Right kidney (tissue), 9 donors: ENCODE measurements around the gene SPAST.
"Not testable (repeated sequence)": the region's sequence is repeated elsewhere in the genome, so short reads cannot be mapped to it uniquely, and the experiment has no call there.

ENCODE experiments used
- DNase-seq: peaks from one replicate; pipeline ENCODE4 v3.0.0-alpha.2; 2016
- long read RNA-seq, 8 donors: transcript quantifications; one replicate each; lab custom pipeline, GENCODE V29; 2026

The SPAST gene, protein sequence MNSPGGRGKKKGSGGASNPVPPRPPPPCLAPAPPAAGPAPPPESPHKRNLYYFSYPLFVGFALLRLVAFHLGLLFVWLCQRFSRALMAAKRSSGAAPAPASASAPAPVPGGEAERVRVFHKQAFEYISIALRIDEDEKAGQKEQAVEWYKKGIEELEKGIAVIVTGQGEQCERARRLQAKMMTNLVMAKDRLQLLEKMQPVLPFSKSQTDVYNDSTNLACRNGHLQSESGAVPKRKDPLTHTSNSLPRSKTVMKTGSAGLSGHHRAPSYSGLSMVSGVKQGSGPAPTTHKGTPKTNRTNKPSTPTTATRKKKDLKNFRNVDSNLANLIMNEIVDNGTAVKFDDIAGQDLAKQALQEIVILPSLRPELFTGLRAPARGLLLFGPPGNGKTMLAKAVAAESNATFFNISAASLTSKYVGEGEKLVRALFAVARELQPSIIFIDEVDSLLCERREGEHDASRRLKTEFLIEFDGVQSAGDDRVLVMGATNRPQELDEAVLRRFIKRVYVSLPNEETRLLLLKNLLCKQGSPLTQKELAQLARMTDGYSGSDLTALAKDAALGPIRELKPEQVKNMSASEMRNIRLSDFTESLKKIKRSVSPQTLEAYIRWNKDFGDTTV
- long read RNA-seq, donor 1, full-length matches to known transcripts: 1 of 1 reads
- long read RNA-seq, donor 1, partial matches to known transcripts: 0 of 1 reads
- long read RNA-seq, donor 1, other reads (novel, unspliced or antisense): 0 of 1 reads
- long read RNA-seq, donor 2: 0 reads
- long read RNA-seq, donor 3, partial matches to known transcripts: 6 of 6 reads
- long read RNA-seq, donor 3, other reads (novel, unspliced or antisense): 0 of 6 reads
- long read RNA-seq, donor 4, full-length matches to known transcripts: 2 of 2 reads
- long read RNA-seq, donor 4, partial matches to known transcripts: 0 of 2 reads
- long read RNA-seq, donor 4, other reads (novel, unspliced or antisense): 0 of 2 reads
- long read RNA-seq, donor 5, full-length matches to known transcripts: 1 of 1 reads
- long read RNA-seq, donor 5, partial matches to known transcripts: 0 of 1 reads
- long read RNA-seq, donor 5, other reads (novel, unspliced or antisense): 0 of 1 reads
- long read RNA-seq, donor 6, full-length matches to known transcripts: 3 of 3 reads
- long read RNA-seq, donor 6, partial matches to known transcripts: 0 of 3 reads
- long read RNA-seq, donor 6, other reads (novel, unspliced or antisense): 0 of 3 reads
- long read RNA-seq, donor 7, full-length matches to known transcripts: 8 of 33 reads
- long read RNA-seq, donor 7, partial matches to known transcripts: 25 of 33 reads
- long read RNA-seq, donor 7, other reads (novel, unspliced or antisense): 0 of 33 reads
- long read RNA-seq, donor 8, full-length matches to known transcripts: 3 of 3 reads
- long read RNA-seq, donor 8, partial matches to known transcripts: 0 of 3 reads
- long read RNA-seq, donor 8, other reads (novel, unspliced or antisense): 0 of 3 reads

GRCh38 chr2:32063310-32064020 is at the start of gene SPAST:
SPAST (plus strand) TSS chr2:32063556; CDS start chr2:32063832, 276 bp downstream.
- DNase-seq: peak; percentile 100

DNA sequence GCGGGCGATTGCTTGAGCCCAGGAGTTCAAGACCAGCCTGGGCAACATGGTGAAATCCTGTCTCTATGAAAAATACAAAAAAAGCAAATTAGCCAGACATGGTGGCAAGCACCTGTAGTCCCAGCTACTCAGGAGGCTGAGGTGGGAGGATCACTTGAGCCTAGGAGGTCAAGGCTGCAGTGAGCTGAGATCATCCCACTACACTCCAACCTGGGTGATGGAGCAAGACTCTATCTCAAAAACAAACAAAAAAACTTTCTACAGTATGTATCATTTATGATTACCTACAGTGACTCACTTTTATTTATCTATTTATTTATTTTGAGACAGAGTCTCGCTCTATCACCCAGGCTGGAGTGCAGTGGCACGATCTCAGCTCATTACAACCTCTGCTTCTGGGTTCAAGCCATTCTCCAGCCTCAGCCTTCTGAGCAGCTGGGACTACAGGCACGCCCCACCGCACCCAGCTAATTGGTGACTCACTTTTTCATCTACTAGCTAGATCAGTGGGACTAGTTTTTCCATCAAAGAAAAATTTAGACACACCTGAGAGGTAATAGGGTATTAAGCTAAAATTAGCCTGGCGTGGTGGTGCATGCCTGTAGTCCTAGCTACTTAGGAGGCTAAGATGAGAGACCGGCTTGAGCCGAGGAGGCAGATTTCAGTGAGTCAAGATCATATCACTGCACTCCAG is 44.4 kb upstream of the SPAST start:
- DNase-seq: not testable (repeated sequence)

- DNase-seq: not testable (repeated sequence)
These were observed 29.0 kb upstream of the SPAST start for GRCh38 chr2:32034198-32034887.

- peak; percentile 92 for DNase-seq
These were observed 23.7 kb upstream of the SPAST start, which contains the start of gene DPY30 for GRCh38 chr2:32039447-32040219. DPY30 (minus strand) TSS chr2:32039805; CDS start chr2:32039456, 349 bp downstream.

DNA sequence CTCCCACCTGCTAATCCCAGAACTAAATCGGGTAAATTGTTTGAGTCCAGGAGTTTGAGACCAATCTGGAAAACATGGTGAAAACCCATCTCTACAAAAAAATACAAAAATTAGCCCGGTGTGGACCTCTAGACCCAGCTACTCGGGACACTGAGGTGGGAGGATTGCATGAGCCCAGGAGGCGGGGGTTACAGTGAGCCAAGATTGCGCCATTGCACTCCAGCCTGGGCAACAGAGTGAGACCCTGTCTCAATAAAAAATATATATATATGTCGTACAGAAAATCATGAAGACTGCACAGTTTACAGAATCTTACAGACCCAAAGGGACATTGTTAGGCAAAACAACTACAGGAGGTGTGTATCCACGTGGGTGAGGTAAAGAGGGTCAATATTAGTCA is 19.8 kb upstream of the SPAST start:
- DNase-seq: no peak

DNA sequence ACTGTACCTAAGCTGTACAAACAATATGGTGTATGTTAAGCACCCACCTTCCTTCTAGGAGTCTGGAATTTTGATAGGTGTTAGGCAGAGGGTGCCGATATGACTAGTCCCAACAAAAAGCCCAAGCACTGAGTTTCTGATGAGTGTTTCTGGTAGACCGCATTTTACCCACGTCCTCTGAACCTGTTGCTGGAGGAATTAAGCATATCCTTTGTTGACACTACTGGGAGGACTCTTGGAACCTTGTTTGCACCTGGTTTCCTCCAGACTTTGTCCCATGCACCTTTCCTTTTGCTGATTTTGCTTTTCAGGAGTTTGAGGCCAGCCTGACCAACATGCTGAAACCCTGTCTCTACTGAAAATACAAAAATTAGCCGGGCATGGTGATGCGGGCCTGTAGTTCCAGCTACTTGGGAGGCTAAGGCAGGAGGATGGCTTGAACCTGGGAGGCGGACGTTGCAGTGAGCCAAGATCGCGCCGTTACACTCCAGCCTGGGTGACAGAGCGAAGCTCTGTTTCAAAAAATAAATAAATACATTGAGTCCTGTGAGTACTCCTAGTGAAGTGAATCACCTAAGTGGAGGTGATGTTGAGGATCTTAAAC is 11.4 kb upstream of the SPAST start:
- DNase-seq: no peak

DNA sequence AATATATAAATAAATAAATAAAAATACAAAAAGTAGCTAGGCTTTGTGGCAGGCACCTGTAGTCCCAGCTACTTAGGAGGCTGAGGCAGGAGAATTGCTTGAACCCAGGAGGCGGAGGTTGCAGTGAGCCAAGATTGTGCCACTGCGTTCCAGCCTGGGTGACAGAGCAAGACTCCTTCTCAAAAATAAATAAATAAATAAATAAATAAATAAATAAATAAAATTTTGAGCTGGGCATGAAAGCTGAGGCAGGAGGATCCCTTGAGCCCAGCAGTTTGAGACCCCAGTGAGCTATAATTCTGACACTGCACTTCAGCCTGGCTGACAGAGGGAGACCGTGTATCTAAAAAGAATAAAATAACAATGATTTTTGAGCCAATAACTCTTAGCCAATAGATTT is 8.8 kb upstream of the SPAST start:
- not testable (repeated sequence) for DNase-seq

GRCh38 chr2:32058130-32058529 is 5.2 kb upstream of the SPAST start:
- DNase-seq: no peak

DNA sequence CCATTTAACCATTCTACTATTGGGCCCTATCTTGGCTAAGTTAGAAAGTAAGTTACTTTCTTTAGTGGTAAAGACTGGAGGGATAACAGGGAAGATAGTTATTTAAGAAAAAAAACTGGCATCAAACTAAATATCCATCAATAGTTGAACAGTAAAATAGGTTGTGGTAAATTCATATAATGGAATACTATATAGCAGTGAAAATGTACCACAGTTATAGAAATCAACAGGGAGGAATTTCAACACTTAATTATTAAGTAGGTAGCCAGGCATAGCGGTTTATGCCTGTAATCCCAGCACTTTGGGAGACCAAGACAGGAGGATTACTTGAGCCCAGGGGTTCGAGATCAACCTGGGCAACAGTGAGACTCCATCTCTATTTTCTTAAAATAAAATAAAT is 3.1 kb upstream of the SPAST start:
- no peak for DNase-seq

DNA sequence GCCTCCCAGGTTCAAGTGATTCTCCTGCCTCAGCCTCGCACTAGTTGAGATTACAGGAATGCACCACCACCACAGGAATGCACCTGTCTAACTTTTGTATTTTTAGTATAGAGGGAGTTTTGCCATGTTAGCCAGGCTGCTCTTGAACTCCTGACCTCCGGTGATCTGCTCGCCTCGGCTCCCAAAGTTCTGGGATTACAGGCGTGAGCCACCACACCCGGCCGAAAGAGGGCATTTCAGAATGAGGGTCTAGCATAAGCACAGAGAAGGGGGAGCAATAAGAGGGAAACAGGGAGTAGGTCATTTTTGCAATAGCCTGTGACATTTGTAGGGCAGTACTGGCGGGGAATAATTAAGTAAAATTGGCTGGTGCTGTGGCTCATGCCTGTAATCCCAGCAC is 1.9 kb upstream of the SPAST start:
- DNase-seq: no peak

DNA sequence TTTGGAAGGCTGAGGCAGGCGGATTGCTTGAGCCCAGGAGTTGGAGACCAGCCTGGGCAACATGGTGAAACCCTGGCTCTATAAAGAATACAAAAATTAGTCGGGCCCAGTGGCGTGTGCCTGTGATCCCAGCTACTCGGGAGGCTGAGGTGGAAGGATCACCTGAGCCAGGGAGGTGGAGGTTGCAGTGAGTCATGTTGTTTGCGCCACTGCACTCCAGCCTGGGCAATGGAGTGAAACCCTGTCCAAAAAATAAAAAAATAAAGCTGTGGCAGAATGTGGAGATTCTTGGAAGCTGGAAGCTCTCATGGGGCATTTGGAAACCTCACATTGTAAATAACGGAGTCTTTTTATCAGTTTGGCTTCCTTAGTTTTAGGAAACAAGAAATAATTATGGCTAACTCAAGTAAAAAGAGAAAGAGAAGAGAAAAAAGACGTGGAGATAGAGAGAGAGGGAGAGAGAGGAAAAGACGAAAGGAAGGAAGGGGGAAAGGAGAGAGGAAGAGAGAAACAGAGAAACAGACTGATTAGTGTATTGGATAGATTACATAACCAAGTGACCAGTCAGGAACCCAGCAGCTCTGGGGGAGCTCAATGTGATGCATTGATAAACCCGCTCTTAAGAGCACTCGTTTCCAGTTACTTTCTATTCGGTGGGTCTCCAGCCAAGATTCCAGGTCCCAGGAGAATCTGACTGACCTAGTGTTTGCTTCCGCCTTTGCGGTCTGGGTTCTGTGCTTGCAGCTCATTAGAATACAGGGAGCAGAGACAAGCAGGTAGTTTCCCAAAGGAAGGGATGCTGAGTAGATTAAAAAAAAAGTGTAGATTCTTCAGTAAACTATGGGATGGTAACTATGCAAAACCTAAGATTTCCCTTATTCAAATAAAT is 1.1 kb upstream of the SPAST start:
- DNase-seq: no peak

DNA sequence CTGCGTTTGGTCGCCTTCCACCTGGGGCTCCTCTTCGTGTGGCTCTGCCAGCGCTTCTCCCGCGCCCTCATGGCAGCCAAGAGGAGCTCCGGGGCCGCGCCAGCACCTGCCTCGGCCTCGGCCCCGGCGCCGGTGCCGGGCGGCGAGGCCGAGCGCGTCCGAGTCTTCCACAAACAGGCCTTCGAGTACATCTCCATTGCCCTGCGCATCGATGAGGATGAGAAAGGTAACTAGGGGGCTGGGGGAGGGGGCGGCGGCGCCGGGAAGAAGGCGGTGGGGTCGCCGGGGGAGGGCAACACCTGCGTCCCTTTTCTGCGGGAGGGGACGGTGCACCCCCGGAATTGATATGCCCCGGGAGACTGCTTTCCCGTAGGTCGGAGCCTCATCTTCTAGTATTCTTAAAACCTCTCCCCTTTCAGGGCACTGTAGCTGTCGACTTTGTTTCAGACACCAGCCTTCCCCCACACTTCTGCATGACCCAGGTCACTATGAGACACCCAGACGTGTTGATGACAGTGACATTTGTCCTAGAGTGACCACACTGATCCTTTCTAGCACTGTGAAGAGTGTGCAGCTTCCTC is 755 bp downstream of the SPAST start:
- DNase-seq: peak; percentile 30

GRCh38 chr2:32064713-32065112 is 1.4 kb downstream of the SPAST start:
- no peak for DNase-seq

DNA sequence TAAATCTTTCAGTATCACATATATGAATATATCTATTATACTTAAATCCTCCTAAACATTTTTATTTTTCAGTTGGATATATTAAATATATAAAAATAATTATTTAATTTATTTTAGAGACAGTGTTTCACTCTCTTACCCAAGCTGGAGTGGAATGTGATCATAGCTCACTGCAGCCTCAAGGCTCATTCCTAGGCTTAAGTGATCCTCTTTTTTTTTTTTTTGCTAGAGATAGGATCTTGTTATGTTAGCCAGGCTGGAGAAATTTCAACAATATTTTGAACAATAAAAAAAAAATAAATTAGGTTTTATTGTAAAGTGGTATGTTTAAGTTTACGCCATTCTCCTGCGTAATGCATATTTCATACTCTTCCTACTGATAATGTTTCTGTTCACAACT is 4.2 kb downstream of the SPAST start:
- no peak for DNase-seq

- DNase-seq: no peak
These were observed 10.8 kb downstream of the SPAST start for GRCh38 chr2:32074134-32074506.

- DNase-seq: no peak
These were observed 32.3 kb downstream of the SPAST start for GRCh38 chr2:32095671-32096070.

- no peak for DNase-seq
These were observed 44.8 kb downstream of the SPAST start for GRCh38 chr2:32108111-32108510.
